Muscle layer of colon (tissue), 2 donors: Measurements from ENCODE around the gene MYLK.
"Not testable (repeated sequence)": the region's sequence is repeated elsewhere in the genome, so short reads cannot be mapped to it uniquely, and the experiment has no call there.

Source experiments
- H3K27ac ChIP-seq: one replicate; pipeline ENCODE4 v1.7.0; 2013; ENCODE audit warnings: low read depth, mild to moderate bottlenecking, low read length, moderate library complexity
- H3K27me3 ChIP-seq, 2 donors: one replicate each; pipeline ENCODE4 v1.7.0; 2013; ENCODE audit warnings: low read length in 2 of 2, mild to moderate bottlenecking in 2 of 2; ENCODE audit not compliant: insufficient read depth in 2 of 2, control insufficient read depth in 1 of 2
- H3K36me3 ChIP-seq: one replicate; pipeline ENCODE4 v1.7.0; 2013; ENCODE audit warnings: mild to moderate bottlenecking, low read length; ENCODE audit not compliant: insufficient read depth
- H3K4me1 ChIP-seq: one replicate; pipeline ENCODE4 v1.7.0; 2013; ENCODE audit warnings: mild to moderate bottlenecking, low read length; ENCODE audit not compliant: insufficient read depth
- H3K4me3 ChIP-seq, 2 donors: one replicate each; pipeline ENCODE4 v1.7.0; 2013; ENCODE audit warnings: low read length in 2 of 2, low read depth in 1 of 2, mild to moderate bottlenecking in 1 of 2, moderate library complexity in 1 of 2
- H3K9ac ChIP-seq: one replicate; pipeline ENCODE4 v1.7.0; 2013; ENCODE audit warnings: low read length
- H3K9me3 ChIP-seq: one replicate; pipeline ENCODE4 v1.7.0; 2013; ENCODE audit warnings: mild to moderate bottlenecking, low read length
- donor health status: abdominal sarcoma.
- donor health status: Adenocarcinoma of cecum.

The MYLK gene

DNA sequence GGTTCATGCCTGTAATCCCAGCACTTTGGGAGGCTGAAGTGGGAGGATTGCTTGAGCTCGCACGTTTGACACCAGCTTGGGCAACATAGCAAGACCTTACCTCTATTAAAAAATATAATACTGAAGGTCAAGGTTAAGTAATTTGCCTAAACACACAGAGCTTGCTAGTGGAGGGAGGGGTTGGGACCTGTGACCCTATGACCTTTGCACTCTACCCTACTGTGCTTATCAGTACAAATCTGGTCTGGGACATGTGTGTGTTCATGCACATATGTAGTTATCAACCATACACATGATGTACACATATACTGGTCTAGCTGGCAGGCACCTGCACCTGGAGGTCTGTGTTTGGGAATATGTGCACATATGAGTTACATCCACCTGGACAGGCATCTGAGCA is 181.4 kb downstream of the MYLK start:
- no peak overlapping the region for H3K4me3 ChIP-seq
- H3K9ac ChIP-seq = peak overlapping the region; percentile 29
- peaks cover 37% of the 10 kb centered on the region for H3K4me1 ChIP-seq
- no peaks in the 10 kb centered on the region for H3K27me3 ChIP-seq
- peak overlapping the region; percentile 90 for H3K27ac ChIP-seq
- no peaks in the 10 kb centered on the region for H3K9me3 ChIP-seq
- no peaks in the 10 kb centered on the region for H3K36me3 ChIP-seq

DNA sequence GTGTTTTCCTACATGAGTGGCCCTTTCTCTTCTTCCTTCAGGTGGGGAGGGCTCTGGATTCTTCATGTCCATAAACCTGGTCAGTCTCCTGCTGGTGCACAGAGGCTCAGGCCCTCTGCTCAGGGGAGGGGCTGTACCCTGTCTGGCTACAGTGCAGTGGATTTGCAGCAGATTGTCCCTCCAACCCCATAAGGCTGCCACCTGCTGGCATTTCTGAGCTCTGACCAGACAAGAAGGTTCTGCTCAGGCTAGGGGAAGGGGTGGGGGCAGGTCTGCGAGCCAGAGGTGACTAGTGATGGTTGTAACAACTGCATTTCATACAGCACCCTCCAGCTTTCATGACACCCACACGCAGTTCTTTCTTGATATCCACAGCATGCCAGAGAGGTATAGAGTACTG is 182.1 kb downstream of the MYLK start:
- not testable (repeated sequence) for H3K36me3 ChIP-seq, H3K9me3 ChIP-seq, H3K27me3 ChIP-seq
- Histone ChIP-seq H3K4me1 (peaks cover 37% of the 10 kb centered on the region), H3K9ac (peak overlapping the region; percentile 72), H3K27ac (peak overlapping the region; percentile 90), H3K4me3 (peak overlapping the region in 1 of 2 donors; percentile 66)

DNA sequence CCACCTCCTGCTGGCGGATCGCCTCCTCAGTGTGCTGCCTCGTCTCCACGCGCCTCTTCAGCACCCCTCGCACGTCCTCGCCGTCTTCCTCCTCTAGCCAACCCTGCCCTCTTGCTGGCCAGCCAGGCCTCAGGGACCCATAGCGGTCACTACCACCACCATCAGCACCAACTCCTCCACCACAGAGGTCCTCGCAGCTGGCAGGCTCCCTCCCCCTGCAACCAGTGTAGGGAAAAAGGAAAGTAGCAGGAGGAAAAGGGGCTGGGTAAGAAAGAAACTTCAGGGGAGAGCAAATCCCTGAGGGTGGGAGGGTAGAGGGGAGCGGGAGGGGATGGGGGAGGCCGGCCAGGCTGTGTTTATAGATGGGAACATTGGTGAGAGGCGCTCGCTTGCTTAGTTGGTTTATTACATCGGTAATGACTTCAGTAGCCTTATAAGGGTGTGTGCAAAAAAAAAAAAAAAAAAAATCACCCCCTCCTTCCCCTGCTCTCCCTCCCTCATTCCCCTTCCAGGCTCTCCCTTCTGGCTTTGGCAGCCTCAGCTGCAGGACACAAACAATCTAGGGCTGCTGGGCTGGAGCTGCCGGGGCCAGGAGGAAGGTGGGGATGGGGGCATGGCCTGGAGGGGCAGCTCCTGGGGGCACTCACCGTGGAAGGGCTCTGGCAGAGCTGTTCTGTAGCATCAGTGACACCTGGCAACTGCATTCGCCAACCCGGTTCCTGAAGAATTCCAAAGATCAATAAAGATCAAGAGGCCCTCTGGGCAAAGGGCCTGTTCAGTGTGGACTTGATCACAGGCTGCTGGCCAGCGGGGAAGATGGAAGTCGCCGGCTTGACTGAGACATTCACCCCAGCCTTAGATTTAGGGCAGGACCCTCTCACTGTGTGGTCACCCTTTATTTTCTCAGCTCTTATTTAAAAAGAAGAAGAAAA is 183.1 kb downstream of the MYLK start:
- Histone ChIP-seq H3K4me3 (peak overlapping the region; percentile 84 to 89), H3K27me3 (no peaks in the 10 kb centered on the region), H3K9ac (peak overlapping the region; percentile 98), H3K9me3 (no peaks in the 10 kb centered on the region), H3K27ac (peak overlapping the region; percentile 96), H3K4me1 (peaks cover 37% of the 10 kb centered on the region), H3K36me3 (no peaks in the 10 kb centered on the region)

DNA sequence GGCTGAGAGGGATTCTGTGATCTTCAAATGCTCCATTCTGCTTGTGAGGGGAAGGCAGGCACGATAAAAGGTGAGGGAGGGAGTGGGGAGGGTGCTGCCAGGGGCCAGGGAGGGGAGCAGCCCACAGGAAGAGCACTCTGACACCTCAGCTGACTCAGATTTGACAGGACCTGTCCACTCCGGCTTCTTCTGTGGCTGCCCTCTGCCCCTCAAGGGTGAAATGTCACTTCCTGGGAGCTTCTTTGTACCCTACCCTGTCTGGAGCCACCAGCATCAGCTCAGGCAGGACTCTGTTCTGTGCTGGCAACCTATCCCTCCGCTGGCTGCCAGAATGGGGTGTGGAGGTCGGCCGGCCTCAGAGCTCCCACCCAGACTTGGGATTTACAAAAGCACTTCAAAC is 185.3 kb downstream of the MYLK start:
- Histone ChIP-seq H3K36me3 (peaks cover 11% of the 10 kb centered on the region), H3K27me3 (no peaks in the 10 kb centered on the region), H3K9me3 (no peaks in the 10 kb centered on the region), H3K4me1 (peaks cover 35% of the 10 kb centered on the region), H3K27ac (peak overlapping the region; percentile 96), H3K9ac (peak overlapping the region; percentile 98), H3K4me3 (peak overlapping the region; percentile 84 to 89)

DNA sequence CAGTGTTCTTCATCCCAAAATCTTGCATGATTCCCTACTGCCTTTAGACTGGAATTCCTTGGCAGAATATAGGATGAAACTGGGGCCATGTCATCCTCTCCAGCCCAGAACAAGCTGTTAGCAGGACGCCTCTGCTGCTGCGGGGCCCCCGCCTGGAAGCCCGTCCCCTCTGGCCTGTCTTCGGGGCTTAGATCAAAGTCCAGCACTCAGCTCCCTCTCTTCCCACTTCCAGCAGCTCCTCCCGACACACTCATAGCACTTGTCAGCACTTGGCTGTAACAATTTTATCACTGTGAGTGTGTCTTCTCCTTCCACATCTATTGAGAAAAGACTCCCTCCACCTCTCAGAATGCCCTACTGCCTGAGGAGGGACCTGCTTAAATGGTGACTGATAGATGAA is 187.3 kb downstream of the MYLK start:
- H3K27me3 ChIP-seq = no peaks in the 10 kb centered on the region
- peak overlapping the region; percentile 84 to 89 for H3K4me3 ChIP-seq
- peaks cover 37% of the 10 kb centered on the region for H3K4me1 ChIP-seq
- peak overlapping the region; percentile 98 for H3K9ac ChIP-seq
- peak overlapping the region; percentile 96 for H3K27ac ChIP-seq
- H3K36me3 ChIP-seq = peaks cover 31% of the 10 kb centered on the region
- no peaks in the 10 kb centered on the region for H3K9me3 ChIP-seq

DNA sequence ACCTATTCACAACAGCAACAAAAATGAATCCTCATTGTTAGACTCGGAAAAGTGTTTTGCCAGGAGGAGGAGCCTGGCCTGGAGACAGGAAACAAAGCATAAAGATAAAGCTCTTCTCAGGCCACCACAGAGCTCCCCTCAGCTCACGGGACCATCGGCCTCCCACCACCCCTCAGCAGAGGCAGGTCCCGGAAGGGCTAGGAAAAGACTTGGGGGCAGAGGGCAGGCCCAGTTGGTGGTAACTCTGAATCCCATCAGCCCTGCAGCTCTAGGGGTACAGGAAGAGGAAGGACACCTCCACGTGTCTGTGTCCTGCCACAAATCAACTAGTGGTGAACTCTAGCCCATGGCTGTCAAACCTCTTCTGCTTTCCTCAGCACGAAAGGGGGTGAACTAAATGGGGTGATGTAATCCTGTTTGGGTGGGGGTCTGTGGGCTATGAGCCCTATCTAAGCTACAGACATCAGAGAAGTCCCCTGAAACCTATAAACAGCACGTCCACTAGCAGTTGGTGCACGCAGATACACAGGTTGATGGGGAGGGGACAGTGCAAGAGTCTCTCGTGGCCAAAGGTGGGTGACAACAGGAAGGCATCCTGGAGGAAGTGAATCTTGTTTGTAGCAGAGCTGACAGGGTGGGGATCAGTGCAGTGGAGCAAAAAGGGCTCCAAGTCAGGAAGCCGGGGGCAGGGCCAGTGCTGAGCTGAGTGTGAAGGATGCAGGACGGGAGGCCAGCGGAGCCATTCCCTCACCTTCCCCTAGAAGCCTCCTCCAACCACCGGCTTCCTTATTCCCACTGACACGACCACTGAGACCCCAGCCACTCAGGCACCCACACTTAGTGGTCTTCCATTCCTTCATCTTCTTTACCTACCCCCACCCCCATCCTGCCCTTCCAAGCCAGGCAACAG is 188.1 kb downstream of the MYLK start:
- Histone ChIP-seq H3K4me1 (peaks cover 43% of the 10 kb centered on the region), H3K9ac (peak overlapping the region; percentile 98), H3K27ac (peak overlapping the region; percentile 96), H3K36me3 (peaks cover 39% of the 10 kb centered on the region), H3K27me3 (no peaks in the 10 kb centered on the region), H3K4me3 (peak overlapping the region; percentile 84 to 89), H3K9me3 (no peaks in the 10 kb centered on the region)

DNA sequence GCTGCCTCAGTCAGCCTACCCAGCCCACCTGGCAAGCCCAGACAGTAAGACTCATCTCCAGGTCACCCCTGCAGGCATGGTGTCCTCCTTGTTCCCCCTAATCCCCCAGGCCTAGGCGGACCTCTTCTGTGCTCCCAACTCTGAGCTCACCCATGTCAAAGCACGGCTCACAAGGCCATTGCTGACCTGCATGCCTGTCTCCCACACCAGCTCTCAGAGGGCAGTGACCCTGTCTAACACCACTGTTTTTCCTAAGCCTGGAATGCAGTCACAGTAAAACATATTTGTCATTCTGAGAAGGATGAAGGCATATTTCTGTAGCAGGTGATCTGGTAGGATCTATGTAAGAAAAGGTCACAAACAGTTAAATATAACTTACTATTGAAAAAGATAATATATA is 189.0 kb downstream of the MYLK start:
- Histone ChIP-seq H3K4me3 (peak overlapping the region; percentile 22 to 89), H3K9ac (no peak overlapping the region), H3K4me1 (peaks cover 52% of the 10 kb centered on the region)

DNA sequence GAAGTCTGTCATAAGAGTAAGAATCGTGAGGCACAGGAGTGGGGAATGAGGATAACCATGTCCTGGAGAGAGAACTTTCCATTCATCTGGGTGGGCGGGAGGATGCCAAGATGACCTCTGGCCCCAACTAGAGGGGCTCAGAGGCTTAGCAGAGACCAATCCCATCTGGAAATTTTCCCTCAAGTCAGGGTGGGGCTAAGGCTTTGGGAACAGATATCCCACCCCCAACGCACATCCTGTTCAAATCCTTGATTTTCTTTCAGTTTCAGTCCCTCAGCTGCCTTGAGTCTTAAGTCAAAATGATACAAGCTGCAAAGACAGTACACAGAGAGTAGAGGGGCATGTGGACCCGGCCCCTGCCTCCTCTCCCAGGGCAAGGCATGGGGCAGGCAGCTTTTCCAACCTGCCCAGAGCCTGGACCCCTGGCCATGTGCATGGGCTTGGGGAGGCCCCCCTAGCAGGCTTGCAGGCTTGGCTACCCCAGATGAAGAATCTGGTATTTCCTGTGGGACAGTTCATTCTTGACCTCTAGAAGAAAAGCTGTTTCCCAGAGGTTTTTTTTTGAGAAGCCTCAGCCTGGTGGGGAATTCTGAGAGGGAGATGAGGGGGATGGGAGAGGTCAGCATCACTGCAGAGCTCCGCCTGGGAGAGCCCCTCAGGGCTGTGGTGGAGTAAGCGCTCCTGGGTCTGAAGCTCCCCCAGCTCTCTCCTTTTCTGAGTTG is 189.6 kb downstream of the MYLK start:
- Histone ChIP-seq H3K36me3 (peaks cover 53% of the 10 kb centered on the region), H3K4me1 (peaks cover 58% of the 10 kb centered on the region), H3K9ac (peak overlapping the region; percentile 9)

More for the DNA sequence above, 189.0 kb downstream of the MYLK start:
- no peaks in the 10 kb centered on the region for H3K27me3 ChIP-seq
- peaks cover 46% of the 10 kb centered on the region for H3K36me3 ChIP-seq
- H3K27ac ChIP-seq = peak overlapping the region; percentile 96
- no peaks in the 10 kb centered on the region for H3K9me3 ChIP-seq

DNA sequence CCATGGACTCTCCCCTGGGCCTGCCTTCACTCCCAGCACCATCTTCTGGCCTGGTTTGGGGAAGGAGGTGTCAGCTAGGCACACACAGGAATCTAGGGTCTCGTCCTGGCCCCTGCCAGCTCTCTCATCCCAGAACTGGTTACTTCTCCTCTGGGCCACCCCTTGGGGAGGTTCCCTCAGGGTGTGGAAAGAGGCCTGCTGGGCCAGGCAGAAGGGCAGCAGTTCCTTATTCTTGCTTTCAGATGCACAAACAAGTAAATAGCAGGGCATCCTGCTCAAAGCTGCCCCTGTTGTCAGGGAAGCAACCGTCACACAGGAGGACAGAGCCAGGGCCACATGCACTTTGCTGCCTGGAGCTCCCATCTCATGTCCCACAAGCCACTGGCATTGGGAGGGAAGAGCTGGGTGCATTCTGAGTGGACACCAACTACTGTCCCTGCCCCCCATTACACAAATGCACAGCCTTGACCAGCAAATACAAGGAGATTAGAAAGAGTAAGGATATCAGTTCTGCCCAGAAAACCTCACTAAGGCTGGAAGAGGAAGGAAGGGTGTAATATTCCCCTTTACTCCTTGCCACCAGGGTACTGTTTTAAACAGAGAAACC is 190.4 kb downstream of the MYLK start:
- H3K4me1 ChIP-seq = peaks cover 66% of the 10 kb centered on the region

More for the DNA sequence above, 189.6 kb downstream of the MYLK start:
- H3K27me3 ChIP-seq = no peaks in the 10 kb centered on the region
- H3K27ac ChIP-seq = peak overlapping the region; percentile 96
- H3K4me3 ChIP-seq = peak overlapping the region in 1 of 2 donors; percentile 39
- H3K9me3 ChIP-seq = no peaks in the 10 kb centered on the region

DNA sequence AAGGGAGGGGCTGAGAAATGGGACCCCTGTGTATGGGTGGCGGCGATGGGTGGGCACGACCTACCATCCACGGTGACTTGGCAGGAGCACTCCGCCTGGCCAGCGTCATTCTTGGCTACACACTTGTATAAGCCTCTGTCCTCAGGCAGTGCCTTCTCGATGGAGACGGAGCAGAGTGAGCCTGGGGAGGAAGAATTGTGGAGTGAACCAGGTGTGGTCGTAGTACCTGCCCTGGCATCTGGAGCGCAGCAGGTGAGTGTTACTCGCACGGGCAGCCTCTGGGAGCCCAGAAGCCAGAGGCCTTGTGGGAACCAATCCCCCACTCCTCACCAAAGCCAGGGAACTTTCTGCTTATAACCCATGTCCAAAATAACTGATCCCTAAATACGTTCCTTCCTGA is 191.5 kb downstream of the MYLK start:
- Histone ChIP-seq H3K27ac (peak overlapping the region; percentile 96), H3K9ac (peak overlapping the region; percentile 9), H3K4me3 (no peak overlapping the region), H3K27me3 (no peaks in the 10 kb centered on the region), H3K4me1 (peaks cover 75% of the 10 kb centered on the region), H3K36me3 (peaks cover 64% of the 10 kb centered on the region), H3K9me3 (no peaks in the 10 kb centered on the region)

More for the DNA sequence above, 190.4 kb downstream of the MYLK start:
- peaks cover 61% of the 10 kb centered on the region for H3K36me3 ChIP-seq
- H3K9ac ChIP-seq = peak overlapping the region; percentile 9
- no peaks in the 10 kb centered on the region for H3K9me3 ChIP-seq
- peak overlapping the region; percentile 96 for H3K27ac ChIP-seq
- no peak overlapping the region for H3K4me3 ChIP-seq
- no peaks in the 10 kb centered on the region for H3K27me3 ChIP-seq
